Measurements from ENCODE around the gene SLC6A20.

SLC6A20 gene

DNA sequence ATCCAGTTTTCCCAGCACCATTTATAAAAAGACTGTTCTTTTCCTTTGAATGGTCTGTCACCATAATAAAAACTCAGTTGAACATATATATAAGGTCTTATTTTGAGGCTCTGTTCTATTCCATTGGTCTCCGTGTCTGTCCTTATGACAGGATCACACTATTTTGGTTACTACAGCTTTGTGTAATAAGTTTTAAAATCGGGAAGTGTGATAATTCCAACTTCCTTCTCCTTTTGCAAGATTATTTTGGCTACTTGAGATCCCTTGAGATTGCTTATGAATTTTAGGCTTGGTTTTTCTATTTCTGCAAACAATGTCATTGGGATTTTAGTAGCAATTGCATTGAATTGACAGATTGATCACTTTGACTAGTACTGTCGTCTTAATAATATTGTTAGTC is 71.4 kb downstream of the SLC6A20 start:
- TF ChIP-seq, protein P1, sequence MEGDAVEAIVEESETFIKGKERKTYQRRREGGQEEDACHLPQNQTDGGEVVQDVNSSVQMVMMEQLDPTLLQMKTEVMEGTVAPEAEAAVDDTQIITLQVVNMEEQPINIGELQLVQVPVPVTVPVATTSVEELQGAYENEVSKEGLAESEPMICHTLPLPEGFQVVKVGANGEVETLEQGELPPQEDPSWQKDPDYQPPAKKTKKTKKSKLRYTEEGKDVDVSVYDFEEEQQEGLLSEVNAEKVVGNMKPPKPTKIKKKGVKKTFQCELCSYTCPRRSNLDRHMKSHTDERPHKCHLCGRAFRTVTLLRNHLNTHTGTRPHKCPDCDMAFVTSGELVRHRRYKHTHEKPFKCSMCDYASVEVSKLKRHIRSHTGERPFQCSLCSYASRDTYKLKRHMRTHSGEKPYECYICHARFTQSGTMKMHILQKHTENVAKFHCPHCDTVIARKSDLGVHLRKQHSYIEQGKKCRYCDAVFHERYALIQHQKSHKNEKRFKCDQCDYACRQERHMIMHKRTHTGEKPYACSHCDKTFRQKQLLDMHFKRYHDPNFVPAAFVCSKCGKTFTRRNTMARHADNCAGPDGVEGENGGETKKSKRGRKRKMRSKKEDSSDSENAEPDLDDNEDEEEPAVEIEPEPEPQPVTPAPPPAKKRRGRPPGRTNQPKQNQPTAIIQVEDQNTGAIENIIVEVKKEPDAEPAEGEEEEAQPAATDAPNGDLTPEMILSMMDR (conservative IDR thresholded peaks at IDR 0.05; ENCODE audit: low read depth, low read length) = no peak
- no peak for DNase-seq (ENCODE audit: low read depth)
- H3K4me3 ChIP-seq (ENCODE audit: low read length) = no peak overlapping the region

DNA sequence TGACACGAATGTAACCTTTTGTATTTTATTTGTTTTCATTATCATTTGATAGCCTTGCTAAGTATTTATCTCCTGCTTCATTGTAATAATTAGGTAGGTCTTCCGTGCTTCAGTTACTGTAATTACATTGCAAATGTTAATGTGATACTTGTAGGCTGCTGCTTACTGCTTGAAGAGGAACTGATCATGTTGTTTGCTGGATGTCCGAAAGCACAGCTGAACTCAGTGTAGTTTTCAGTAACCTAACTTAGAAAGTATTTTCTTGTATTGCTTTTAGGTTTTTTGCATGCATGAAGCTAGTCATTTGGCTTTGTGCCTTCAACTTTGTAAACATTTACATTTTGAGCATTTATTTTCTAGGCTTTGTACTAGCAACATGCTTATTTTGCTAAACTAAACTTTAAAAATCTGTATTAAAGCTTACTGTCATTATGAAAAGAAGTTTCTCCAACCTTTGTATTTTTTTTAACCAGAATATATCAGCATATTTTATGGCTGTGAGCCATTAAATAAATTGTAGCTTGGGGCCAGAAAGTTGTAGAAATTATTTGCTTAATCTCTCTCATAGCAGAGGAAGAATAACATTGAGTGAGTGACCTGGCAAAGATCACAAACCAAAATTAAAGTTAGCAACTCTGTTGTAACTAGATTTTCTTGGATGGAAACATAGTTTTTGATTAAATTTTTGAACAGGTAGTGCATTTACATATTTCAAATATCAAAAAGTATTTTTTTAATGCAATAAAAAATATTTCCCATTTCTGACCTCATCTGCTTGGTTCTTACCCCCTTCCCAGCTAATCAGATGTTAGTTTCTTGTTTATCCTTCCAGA is 76.5 kb downstream of the SLC6A20 start:
- no peak overlapping the region for H3K4me3 ChIP-seq (ENCODE audit: low read length)
- DNase-seq (ENCODE audit: low read depth) = no peak
- TF ChIP-seq, protein P1 (conservative IDR thresholded peaks at IDR 0.05; ENCODE audit: low read depth, low read length) = no peak

GRCh38 chr3:45716790-45717336 is 79.5 kb downstream of the SLC6A20 start:
- TF ChIP-seq, protein P1 (conservative IDR thresholded peaks at IDR 0.05; ENCODE audit: low read depth, low read length) = no peak
- H3K4me3 ChIP-seq (ENCODE audit: low read length) = no peak overlapping the region
- DNase-seq (ENCODE audit: low read depth) = no peak

DNA sequence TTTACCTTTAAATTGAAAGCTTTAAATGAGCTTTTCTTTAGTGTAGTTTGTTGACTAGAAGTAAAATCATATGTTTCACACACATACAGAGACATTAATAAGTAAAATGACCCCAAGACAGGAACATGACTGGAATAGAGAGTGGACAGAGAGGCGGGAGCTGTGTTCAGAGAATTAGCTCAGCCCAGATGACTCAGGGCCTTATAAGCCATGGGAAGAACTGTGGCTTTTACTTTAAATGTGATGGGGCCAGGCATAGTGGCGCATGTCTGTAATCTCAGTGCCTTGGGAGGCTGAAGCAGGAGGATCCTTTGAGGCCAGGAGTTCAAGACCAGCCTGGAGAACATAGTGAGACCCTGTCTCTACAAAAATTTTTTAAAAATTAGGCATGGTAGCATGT is 80.4 kb downstream of the SLC6A20 start:
- DNase-seq (ENCODE audit: low read depth) = no peak
- TF ChIP-seq, protein P1 (conservative IDR thresholded peaks at IDR 0.05; ENCODE audit: low read depth, low read length) = no peak
- no peak overlapping the region for H3K4me3 ChIP-seq (ENCODE audit: low read length)

DNA sequence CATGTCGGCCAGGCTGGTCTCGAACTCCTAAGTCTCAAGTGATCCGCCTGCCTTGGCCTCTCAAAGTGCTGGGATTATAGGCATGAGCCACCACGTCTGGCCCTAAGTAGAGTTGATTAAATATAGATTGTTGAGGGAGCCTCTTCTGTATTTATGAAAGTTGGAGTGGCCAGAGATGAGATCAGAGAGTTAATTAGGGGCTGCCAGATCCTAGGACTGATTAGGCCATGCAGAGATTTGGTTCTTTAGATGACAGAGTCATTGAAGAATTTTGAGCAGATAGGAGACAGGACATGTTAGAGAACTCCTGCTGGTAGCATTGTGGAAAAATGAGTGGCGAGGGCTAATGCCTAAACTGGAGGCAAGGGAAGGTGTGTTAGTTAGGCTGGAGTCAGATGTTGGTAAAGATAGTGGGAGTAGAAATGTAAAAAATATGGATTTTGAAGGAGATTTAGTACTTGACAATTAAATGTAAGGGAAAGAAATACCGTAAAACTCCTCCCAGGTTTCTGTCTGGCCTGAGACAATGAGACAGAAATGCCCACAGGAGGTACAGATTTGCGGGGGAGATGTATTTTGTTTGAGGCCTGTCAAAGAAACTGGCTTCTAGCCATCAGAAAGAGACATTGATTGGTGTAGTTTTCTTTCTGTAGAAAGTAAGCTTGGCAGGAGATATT is 83.8 kb downstream of the SLC6A20 start:
- TF ChIP-seq, protein P1 (conservative IDR thresholded peaks at IDR 0.05; ENCODE audit: low read depth, low read length) = no peak
- no peak for DNase-seq (ENCODE audit: low read depth)
- H3K4me3 ChIP-seq (ENCODE audit: low read length) = no peak overlapping the region

DNA sequence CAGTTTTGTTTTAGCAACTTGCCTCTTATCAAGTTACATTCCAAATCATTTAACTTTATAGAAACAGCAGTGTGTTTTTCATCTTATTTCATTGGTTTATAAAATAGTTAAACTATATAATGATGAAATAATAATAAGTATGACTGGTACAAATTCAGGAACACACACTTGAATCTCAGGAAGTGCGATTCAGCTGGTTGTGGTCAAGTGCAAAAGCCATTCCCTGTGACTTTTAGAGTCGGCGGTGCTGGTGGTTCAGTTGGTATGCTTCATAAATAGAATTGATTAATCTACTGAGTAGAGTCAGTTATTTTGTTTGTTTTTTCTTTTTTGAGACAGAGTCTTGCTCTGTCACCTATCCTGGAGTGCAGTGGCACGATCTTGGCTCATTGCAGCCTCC is 84.4 kb downstream of the SLC6A20 start:
- no peak for DNase-seq (ENCODE audit: low read depth)
- TF ChIP-seq, protein P1 (conservative IDR thresholded peaks at IDR 0.05; ENCODE audit: low read depth, low read length) = no peak
- H3K4me3 ChIP-seq (ENCODE audit: low read length) = no peak overlapping the region
